NAMALWA (cell line): ENCODE data around the gene SCN1B.
"Not testable (repeated sequence)": the region's sequence is repeated elsewhere in the genome, so short reads cannot be mapped to it uniquely, and the experiment has no call there.

Experiments used
- DNase-seq: peaks from one replicate; pipeline ENCODE4 v3.0.0-alpha.2; 2015; ENCODE audit warnings: low spot score

The SCN1B gene

GRCh38 chr19:35000647-35001501, 29.4 kb upstream of the SCN1B start:
- peak; percentile 88 for DNase-seq

- peak; percentile 17 for DNase-seq
Observed at GRCh38 chr19:35002037-35002535, 28.2 kb upstream of the SCN1B start.

DNA sequence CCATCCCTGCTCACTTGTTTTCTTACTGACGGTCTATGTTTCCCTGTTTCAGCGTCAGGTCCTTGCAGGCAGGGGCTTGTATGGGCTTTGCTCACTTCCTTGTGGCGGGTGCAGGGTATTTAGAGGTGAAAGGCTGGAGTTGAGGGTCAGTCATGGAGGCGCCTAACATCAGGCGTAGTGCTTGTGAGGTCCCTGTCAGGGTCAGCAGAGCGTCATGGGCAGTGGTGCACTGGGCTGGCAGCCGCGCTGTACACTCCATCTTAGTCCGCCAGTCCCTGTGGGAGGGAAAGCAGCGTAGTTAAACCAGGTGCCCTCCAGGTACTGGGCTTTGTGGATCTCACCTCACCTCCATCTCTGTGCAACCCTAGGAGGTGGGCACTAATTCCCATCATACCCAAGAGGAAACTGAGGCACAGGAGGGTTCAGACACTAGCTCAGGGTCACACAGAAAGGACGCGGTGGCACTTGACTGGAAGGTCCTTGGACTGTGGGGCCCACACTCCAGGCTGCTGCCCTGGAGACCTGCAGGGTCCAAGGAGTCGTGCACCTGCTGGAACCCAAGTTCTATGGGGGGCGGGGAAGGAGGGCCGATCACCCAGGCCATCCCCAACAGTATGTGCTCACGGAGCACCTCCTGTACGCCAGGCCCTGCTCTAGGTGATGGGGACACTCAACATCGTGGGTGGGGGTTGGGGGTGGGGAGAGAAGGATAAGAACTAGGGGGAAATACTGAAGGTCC, 25.6 kb upstream of the SCN1B start:
- DNase-seq, result no peak

GRCh38 chr19:35005256-35005977, 24.9 kb upstream of the SCN1B start:
- no peak for DNase-seq

DNA sequence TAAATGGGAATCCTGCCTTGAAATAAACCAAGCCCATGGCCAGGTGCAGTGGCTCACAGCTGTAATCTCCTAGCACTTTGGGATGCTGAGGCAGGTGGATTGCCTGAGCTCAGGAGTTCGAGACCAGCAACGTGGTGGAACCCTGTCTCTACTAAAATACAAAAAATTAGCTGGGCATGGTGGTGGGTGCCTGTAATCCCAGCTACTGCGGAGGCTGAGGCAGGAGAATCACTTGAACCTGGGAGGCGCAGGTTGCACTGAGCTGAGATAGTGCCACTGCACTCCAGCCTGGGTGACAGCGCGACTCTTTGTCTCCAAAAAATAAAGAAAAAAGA, 24.3 kb upstream of the SCN1B start:
- DNase-seq, result not testable (repeated sequence)

DNA sequence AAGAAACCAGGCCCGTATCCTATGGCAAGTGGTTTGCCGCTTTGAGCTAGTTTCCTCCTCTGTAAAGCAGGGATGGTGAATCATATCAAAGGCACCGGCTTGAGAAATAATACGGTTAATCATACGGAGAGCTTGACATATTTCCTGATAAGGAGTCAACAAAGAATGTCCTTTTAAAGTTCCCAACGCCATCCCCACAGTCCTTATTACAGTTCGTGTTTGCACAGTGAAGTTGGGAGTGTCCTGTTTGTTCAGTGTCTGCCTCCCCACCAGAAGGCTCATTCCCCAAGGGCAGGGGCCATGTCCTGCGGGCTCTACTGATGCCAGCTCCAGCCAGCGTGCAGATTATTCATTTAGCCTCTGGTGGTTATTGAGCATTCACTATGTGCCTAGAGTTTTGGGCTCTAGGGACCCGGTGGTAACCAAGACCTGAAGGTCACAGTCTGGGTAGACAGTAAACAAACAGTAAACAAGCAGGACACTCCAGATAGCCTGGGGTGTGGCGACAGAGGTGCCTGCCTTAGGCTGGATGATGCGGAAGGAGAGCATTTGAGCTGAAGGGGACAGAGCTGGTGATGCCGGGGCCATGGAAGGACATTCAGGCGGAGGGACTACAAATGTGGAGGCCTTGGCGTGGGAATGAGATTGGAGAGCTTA, 23.8 kb upstream of the SCN1B start:
- no peak for DNase-seq

DNA sequence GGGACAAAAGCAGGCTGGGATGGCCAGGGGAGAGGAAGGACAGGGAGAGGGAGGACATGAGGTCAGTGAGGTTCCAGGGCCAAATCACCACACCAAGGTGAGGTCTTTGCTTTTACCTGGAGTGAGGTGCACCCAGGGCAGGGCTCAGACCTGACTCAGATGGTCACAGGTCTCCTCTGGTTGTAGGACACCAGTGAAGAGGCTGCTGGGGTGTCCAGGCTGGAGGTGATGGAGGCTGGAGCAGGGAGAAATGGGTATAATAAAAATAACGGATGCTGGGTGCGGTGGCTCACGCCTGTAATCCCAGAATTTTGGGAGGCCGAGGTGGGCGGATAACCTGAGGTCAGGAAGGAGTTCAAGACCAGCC, 23.3 kb upstream of the SCN1B start:
- DNase-seq, result no peak

GRCh38 chr19:35007427-35007826, 22.8 kb upstream of the SCN1B start:
- not testable (repeated sequence) for DNase-seq

DNA sequence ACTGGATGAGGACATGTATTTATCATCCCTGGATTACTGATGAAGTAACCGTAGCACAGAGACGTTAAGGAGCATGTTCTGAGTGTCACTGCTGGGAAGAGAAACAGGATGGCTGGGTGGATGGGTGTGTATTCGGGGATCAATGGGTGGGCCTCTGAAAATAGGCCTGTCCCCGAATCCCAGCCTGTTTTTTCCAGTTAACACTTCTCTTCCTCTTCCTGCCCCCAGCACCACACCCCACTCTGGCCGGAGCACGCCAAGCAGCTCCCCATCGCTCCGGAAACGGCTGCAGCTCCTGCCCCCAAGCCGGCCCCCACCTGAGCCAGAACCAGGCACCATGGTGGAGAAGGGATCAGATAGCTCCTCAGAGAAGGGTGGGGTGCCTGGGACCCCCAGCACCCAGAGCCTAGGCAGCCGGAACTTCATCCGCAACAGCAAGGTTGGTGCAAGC, 21.4 kb upstream of the SCN1B start:
- DNase-seq, result no peak

DNA sequence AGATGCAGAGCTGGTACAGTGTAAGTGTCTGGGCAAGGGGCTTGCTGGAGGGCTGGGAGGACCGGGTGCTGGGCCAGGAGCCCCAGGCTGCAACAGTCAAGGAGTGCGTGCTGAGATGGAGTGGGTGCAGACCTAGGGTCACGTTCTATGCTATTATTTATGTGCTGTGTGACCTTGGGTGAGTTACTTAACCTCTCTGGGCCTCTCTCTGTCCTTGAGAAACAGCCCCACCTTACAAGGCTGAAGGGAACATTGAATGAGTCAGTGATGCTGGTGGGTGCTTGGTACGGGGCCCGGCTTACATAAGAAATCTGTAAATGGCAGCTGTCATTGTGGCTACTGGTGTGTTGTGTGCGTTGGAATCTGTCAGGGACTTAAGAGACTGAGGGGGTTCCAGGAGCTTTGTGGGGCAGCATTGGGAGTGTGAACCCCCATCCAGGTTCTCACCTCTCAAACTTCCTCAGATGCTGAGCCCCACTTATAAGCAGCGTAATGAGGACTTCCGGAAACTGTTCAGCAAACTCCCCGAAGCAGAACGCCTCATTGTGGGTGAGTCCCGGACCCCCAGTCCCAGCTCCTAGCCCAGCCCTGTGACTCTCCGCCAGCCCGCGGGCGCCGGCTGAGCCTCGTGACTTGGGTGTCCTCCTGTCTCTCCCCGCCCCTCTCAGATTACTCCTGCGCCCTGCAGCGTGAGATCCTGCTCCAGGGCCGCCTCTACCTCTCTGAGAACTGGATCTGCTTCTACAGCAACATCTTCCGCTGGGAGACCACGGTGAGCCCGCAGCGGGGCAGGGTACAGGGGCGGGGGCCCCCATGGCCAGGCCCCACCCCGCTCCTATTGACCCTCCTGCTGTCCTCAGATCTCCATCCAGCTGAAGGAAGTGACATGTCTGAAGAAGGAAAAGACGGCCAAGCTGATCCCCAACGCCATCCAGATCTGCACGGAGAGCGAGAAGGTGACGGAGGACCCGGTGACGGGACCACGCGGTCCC, 20.6 kb upstream of the SCN1B start:
- DNase-seq, result no peak

GRCh38 chr19:35011091-35011689, 19.1 kb upstream of the SCN1B start:
- no peak for DNase-seq

DNA sequence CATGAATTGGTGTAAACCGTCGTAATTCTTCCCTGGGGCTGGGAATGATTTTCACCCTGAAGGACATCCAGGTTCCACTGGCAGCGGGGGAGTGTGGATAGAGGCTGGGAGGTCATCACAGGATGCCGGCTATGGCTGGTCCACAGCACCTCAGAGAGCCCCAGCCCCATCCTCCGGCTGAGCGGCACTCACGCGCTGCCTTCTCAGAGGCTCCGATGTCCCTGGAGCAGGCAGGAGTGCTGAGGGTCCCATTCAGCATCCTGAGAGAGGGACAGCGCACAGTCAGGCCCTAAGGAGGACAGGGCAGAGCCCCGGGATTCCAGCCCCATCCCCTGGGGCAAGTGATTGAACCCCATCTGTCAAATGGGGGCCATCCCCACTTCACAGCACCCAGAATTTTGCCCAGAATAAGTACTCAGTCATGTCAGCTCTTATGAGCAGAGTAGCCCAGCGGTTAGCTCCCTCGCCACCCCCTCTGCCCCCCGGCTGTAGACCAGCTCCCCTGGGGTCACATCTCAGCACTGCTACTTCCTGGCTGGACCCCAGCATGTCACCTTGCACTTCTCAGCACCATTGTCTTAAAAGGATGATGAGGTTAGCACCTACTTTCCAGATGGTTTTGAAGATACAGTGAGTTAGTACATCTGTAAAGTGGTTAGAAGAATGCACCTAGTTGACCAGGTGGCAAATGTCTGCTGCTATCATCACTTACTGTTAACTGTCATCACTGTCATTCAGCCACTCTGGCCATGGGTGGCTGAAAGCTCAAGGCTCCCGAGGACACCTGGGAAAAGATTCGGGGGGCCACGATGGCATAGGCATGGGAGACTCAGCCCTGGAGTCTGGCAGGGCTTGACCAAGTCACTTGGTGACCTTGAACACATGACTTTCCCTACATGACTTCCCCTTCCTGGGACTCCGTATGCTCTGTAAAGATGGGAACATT, 18.3 kb upstream of the SCN1B start:
- no peak for DNase-seq

DNA sequence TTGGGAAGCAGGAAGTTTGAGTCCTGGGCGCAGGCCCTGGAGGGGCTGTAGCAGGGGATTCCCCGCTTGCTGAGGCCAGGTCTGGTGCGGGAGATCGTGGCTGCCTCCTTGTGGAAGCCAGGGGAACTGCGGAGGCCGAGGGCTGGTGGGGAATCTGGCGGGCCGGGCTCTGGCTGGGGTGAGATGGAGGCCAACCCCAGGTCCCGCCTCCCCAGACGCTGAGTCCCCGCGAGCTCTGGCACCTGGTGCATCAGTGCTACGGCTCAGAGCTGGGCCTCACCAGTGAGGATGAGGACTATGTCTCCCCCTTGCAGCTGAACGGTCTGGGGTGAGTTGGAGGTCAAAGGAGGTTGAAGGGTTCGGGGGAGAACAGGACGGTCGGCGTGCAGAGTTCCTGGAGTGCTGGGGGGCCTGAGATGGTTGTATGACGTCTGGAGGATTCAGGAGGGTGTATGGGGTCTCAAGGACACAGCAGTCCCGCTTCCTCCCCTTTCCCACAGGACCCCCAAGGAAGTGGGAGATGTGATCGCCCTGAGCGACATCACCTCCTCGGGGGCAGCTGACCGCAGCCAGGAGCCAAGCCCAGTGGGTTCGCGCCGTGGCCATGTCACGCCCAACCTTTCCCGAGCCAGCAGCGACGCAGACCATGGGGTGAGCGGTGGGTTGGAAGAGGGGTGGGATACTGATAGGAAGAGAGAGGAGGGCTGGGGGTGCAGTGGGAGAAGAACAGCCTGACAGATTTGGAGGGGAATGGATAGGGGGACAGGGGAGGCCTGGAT, 17.0 kb upstream of the SCN1B start:
- peak; percentile 68 for DNase-seq

GRCh38 chr19:35013820-35014754, 16.2 kb upstream of the SCN1B start:
- no peak for DNase-seq

GRCh38 chr19:35014774-35015173, 15.5 kb upstream of the SCN1B start:
- not testable (repeated sequence) for DNase-seq

GRCh38 chr19:35015270-35015953, 14.9 kb upstream of the SCN1B start:
- no peak for DNase-seq

GRCh38 chr19:35015954-35016351, 14.3 kb upstream of the SCN1B start:
- DNase-seq, result no peak
